Upper lobe of left lung (tissue), 4 donors: ENCODE data around the gene SRCIN1.

Source experiments
- POLR2A ChIP-seq, 4 donors: fragments of 450-650 bp; IDR thresholded peaks; one replicate each; pipeline ENCODE4 v1.5.1; 2016 to 2017; ENCODE audit warnings: antibody characterized with exemption in 4 of 4, mild to moderate bottlenecking in 2 of 4
- TF ChIP-seq, protein P1 (sequence below), 6 experiments: fragments of 450-650 bp in 4 of 6; fragments of 200-600 bp in 2 of 6; sonication (generic) in 2 of 6; IDR thresholded peaks; one replicate each; pipeline ENCODE4 v1.5.1; 2016 to 2019; ENCODE audit warnings: antibody characterized with exemption in 6 of 6

DNA sequence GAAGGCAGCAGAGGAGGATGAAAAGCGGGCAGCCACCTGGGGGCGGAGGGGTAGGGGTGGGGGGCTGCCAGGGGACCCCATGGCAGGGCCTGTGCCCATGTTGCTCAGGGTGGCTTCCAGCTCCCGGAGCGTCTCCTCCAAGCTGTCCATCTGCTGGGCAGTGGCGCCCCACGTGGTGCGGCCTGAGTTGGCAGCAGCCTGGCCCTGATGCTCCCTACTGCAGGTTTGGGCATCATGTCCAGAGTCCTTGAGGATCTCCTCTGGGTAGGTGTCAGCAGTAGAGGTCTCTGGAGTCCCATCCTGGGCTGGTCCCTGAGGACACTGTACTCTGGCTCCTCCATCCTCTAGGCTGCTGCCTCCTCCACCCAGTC lies 60.9 kb downstream of the SRCIN1 start:
- TF ChIP-seq, protein P1, sequence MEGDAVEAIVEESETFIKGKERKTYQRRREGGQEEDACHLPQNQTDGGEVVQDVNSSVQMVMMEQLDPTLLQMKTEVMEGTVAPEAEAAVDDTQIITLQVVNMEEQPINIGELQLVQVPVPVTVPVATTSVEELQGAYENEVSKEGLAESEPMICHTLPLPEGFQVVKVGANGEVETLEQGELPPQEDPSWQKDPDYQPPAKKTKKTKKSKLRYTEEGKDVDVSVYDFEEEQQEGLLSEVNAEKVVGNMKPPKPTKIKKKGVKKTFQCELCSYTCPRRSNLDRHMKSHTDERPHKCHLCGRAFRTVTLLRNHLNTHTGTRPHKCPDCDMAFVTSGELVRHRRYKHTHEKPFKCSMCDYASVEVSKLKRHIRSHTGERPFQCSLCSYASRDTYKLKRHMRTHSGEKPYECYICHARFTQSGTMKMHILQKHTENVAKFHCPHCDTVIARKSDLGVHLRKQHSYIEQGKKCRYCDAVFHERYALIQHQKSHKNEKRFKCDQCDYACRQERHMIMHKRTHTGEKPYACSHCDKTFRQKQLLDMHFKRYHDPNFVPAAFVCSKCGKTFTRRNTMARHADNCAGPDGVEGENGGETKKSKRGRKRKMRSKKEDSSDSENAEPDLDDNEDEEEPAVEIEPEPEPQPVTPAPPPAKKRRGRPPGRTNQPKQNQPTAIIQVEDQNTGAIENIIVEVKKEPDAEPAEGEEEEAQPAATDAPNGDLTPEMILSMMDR (IDR thresholded peaks at IDR 0.05) = no peak
- no peak for TF ChIP-seq POLR2A (IDR thresholded peaks at IDR 0.05)
